HL-60 (cell line): Measurements from ENCODE around the gene SSPN.

Experiments
- GABPA ChIP-seq: IDR thresholded peaks from 2 replicates; pipeline ENCODE4 v1.6.1; 2012; ENCODE audit warnings: low read depth
- POLR2AphosphoS5 ChIP-seq: IDR thresholded peaks from 2 replicates; pipeline ENCODE4 v1.6.1; 2012; ENCODE audit warnings: low read depth
- REST ChIP-seq: IDR thresholded peaks from 2 replicates; pipeline ENCODE4 v1.6.1; 2012; ENCODE audit warnings: low read depth; ENCODE audit not compliant: insufficient replicate concordance
- SPI1 ChIP-seq: IDR thresholded peaks from 2 replicates; pipeline ENCODE4 v1.6.1; 2012; ENCODE audit warnings: low read depth, mild to moderate bottlenecking, borderline replicate concordance
- TF ChIP-seq, protein P1 (sequence below): IDR thresholded peaks from one replicate; pipeline ENCODE4 v1.5.1; 2011; ENCODE audit warnings: low read length, control low read depth, inconsistent platforms; ENCODE audit not compliant: insufficient read depth

- TF ChIP-seq, protein P1, sequence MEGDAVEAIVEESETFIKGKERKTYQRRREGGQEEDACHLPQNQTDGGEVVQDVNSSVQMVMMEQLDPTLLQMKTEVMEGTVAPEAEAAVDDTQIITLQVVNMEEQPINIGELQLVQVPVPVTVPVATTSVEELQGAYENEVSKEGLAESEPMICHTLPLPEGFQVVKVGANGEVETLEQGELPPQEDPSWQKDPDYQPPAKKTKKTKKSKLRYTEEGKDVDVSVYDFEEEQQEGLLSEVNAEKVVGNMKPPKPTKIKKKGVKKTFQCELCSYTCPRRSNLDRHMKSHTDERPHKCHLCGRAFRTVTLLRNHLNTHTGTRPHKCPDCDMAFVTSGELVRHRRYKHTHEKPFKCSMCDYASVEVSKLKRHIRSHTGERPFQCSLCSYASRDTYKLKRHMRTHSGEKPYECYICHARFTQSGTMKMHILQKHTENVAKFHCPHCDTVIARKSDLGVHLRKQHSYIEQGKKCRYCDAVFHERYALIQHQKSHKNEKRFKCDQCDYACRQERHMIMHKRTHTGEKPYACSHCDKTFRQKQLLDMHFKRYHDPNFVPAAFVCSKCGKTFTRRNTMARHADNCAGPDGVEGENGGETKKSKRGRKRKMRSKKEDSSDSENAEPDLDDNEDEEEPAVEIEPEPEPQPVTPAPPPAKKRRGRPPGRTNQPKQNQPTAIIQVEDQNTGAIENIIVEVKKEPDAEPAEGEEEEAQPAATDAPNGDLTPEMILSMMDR: no peak
- no peak for TF ChIP-seq POLR2AphosphoS5
- TF ChIP-seq REST: no peak
- no peak for TF ChIP-seq SPI1
- no peak for TF ChIP-seq GABPA
Observed at GRCh38 chr12:26204612-26205289, 9.4 kb downstream of the SSPN start.
